Measurements from ENCODE around the gene KIAA1143. TPM values are rescaled to one million over a fixed set of nuclear protein-coding genes. Genes with fewer than 3 reads are reported as not detected.

Gene KIAA1143
- total RNA-seq, 1 experiment from 2014 or later: 8.6 TPM

Other genes with a start within 250 kb of the KIAA1143 start
- not detected in 2 replicates for gene ZKSCAN7, start 206.4 kb downstream of the KIAA1143 start, total RNA-seq (2014; rRNA removed; shearing (Covaris generic))
- gene ZNF660, start 176.7 kb downstream of the KIAA1143 start, total RNA-seq (2014; rRNA removed; shearing (Covaris generic)): not detected in 2 replicates
- gene ZNF197, start 136.6 kb downstream of the KIAA1143 start, total RNA-seq (2014; rRNA removed; shearing (Covaris generic)): 2.2 and 3.7 TPM in 2 replicates
- 1.5 and 3.0 TPM in 2 replicates for gene ZNF35, start 112.9 kb downstream of the KIAA1143 start, total RNA-seq (2014; rRNA removed; shearing (Covaris generic))
- gene ZNF502, start 49.0 kb downstream of the KIAA1143 start, total RNA-seq (2014; rRNA removed; shearing (Covaris generic)): 0.23 and 0.79 TPM in 2 replicates
- 0.08 and 4.8 TPM in 2 replicates for gene ZNF501, start 32.0 kb downstream of the KIAA1143 start, total RNA-seq (2014; rRNA removed; shearing (Covaris generic))
- gene KIF15, start 175 bp upstream of the KIAA1143 start, total RNA-seq (2014; rRNA removed; shearing (Covaris generic)): 4.9 and 5.5 TPM in 2 replicates
- 8.8 and 9.3 TPM in 2 replicates for gene TMEM42, start 100.3 kb upstream of the KIAA1143 start, total RNA-seq (2014; rRNA removed; shearing (Covaris generic))
- not detected in 2 replicates for gene TGM4, start 113.0 kb upstream of the KIAA1143 start, total RNA-seq (2014; rRNA removed; shearing (Covaris generic))
- 136 and 145 TPM in 2 replicates for gene ZDHHC3, start 214.6 kb upstream of the KIAA1143 start, total RNA-seq (2014; rRNA removed; shearing (Covaris generic))
- 35.2 and 45.8 TPM in 2 replicates for gene EXOSC7, start 214.6 kb upstream of the KIAA1143 start, total RNA-seq (2014; rRNA removed; shearing (Covaris generic))

Measured in HT-29 (cell line).